H1 (cell line): ENCODE measurements around the gene SNX25.

ENCODE experiments used
- CEBPB ChIP-seq: IDR thresholded peaks from 2 replicates; pipeline ENCODE4 v1.6.1; 2012; ENCODE audit warnings: low read depth, low read length
- CREB1 ChIP-seq: IDR thresholded peaks from 2 replicates; pipeline ENCODE4 v1.6.1; 2012; ENCODE audit warnings: inconsistent platforms
- CTCF ChIP-seq, 3 experiments: IDR thresholded peaks; 1 replicate in 2 of 3; 2 replicates in 1 of 3; pipeline versions ENCODE4 v1.5.1 to v1.6.1; 2011; ENCODE audit warnings: low read length in 3 of 3, mild to moderate bottlenecking in 3 of 3, inconsistent platforms in 2 of 3, low read depth in 1 of 3, moderate library complexity in 1 of 3; ENCODE audit not compliant: insufficient read depth in 1 of 3; ENCODE audit errors: control extremely low read depth in 1 of 3
- EP300 ChIP-seq, 2 experiments: IDR thresholded peaks; 1 replicate in 1 of 2; 2 replicates in 1 of 2; pipeline ENCODE4 v1.6.1; 2011 to 2012; ENCODE audit warnings: low read depth in 2 of 2, low read length in 2 of 2, mild to moderate bottlenecking in 2 of 2, borderline replicate concordance in 1 of 2, inconsistent platforms in 1 of 2, moderate library complexity in 1 of 2
- GABPA ChIP-seq: IDR thresholded peaks from 2 replicates; pipeline ENCODE4 v1.6.1; 2011; ENCODE audit warnings: mild to moderate bottlenecking, low read length, moderate library complexity, borderline replicate concordance; ENCODE audit not compliant: insufficient read depth
- GTF2F1 ChIP-seq: IDR thresholded peaks from 2 replicates; pipeline ENCODE4 v1.6.1; 2012; ENCODE audit warnings: low read depth, low read length, improper control_type of control experiment, borderline replicate concordance
- JUND ChIP-seq: IDR thresholded peaks from 2 replicates; pipeline ENCODE4 v1.6.1; 2011; ENCODE audit warnings: mild to moderate bottlenecking, improper control_type of control experiment, low read length
- SIN3A ChIP-seq, 2 experiments: IDR thresholded peaks in 1 of 2; conservative IDR thresholded peaks in 1 of 2; 2 replicates each; pipeline ENCODE4 v1.6.1; 2011 to 2012; ENCODE audit warnings: low read length in 2 of 2, improper control_type of control experiment in 1 of 2, low read depth in 1 of 2, mild to moderate bottlenecking in 1 of 2
- SP1 ChIP-seq: IDR thresholded peaks from 2 replicates; pipeline ENCODE4 v1.6.1; 2011; ENCODE audit warnings: low read depth, low read length
- SRF ChIP-seq: IDR thresholded peaks from 2 replicates; pipeline ENCODE4 v1.6.1; 2011; ENCODE audit warnings: mild to moderate bottlenecking, low read depth, low read length, moderate library complexity
- TBP ChIP-seq: IDR thresholded peaks from 2 replicates; pipeline ENCODE4 v1.6.1; 2011; ENCODE audit warnings: low read depth, low read length, improper control_type of control experiment
- TCF12 ChIP-seq: IDR thresholded peaks from 2 replicates; pipeline ENCODE4 v1.6.1; 2011; ENCODE audit warnings: low read depth, mild to moderate bottlenecking, low read length
- YY1 ChIP-seq: IDR thresholded peaks from 2 replicates; pipeline ENCODE4 v1.6.1; 2011; ENCODE audit warnings: low read depth, mild to moderate bottlenecking, low read length

DNA sequence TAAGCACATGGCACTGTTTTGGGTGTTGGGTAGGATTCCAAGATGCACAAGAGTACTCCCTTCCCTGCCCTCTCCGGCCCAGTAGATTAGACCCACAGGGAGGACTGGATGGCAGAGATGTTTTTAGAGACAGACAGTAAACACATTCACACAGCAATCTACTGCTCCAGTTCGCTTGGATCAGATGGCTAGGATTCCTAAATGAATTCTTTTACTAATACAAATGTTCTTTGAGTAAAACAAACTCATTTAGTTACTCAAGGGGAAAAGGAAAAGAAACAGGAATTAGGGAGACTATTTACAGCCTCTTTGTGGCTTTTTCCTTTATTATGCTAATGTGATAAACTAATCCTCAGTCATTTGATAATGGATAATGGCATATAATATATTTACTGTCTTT is 5.9 kb downstream of the SNX25 start:
- no peak for TF ChIP-seq GABPA
- TF ChIP-seq SRF, result no peak
- TF ChIP-seq GTF2F1, result no peak
- TF ChIP-seq CTCF (IDR thresholded peaks at IDR 0.05; ENCODE audit: control extremely low read depth in 1 of 3, insufficient read depth in 1 of 3, low read depth in 1 of 3, low read length in 3 of 3), result no peak
- TF ChIP-seq SP1, result no peak
- TF ChIP-seq YY1, result no peak
- no peak for TF ChIP-seq TCF12
- TF ChIP-seq CREB1, result no peak
- TF ChIP-seq JUND, result no peak
- TF ChIP-seq CEBPB, result no peak
- no peak for TF ChIP-seq SIN3A (conservative IDR thresholded peaks at IDR 0.05 in 1 of 2, IDR thresholded peaks at IDR 0.05 in 1 of 2; ENCODE audit: low read depth in 1 of 2, low read length in 2 of 2)
- TF ChIP-seq EP300 (IDR thresholded peaks at IDR 0.05; ENCODE audit: borderline replicate concordance in 1 of 2, low read depth in 2 of 2, low read length in 2 of 2), result no peak
- TF ChIP-seq TBP, result no peak
